ENCODE results near the gene QDPR.
"Not testable (repeated sequence)": the region's sequence is repeated elsewhere in the genome, so short reads cannot be mapped to it uniquely, and the experiment has no call there.

The QDPR gene

DNA sequence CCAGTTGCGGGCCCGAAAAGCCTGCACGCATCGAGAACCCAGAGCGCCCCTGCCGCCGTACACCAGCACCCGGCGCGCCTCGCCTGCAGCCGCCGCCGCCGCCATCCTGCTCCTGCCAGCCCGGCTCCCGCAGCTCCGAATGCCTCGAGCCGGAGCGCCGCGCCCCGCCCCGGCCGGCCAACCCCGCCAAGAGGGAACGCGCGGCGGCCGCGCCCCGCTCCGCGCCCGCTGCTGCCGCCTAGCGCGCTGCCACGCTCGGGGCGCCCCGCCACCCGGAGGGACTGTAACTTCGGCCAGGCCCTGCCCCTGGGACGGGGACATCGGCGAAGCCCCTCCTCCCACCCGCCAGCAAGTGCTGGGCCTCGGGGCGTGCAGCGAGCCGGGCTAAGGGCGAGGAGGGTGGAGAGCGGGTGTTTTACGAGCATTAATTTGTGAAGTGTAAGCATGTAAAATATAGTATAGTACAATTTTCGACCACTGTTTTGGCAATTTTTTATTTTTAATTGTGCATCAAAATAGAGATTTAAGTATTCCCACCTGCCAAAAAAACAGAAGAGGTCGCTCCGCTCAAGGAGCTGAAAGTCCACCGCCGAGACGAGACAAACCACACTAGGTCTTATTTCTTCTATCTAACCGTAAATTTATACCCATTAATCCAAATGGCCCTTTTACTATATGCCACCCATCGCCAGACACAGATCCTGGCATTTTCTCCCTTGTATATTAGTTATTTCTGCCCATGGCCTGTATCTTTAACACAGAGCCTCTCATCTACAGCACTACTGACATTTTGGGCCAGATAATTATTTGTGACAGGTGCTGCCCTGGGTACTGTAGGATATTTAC, at the start of gene QDPR:
QDPR (minus strand) TSS at position 141 of the 846 bp plus-strand sequence; CDS start at position 105, 36 bp downstream.
- peak; percentile 29 to 93 (median 83) for DNase-seq

DNA sequence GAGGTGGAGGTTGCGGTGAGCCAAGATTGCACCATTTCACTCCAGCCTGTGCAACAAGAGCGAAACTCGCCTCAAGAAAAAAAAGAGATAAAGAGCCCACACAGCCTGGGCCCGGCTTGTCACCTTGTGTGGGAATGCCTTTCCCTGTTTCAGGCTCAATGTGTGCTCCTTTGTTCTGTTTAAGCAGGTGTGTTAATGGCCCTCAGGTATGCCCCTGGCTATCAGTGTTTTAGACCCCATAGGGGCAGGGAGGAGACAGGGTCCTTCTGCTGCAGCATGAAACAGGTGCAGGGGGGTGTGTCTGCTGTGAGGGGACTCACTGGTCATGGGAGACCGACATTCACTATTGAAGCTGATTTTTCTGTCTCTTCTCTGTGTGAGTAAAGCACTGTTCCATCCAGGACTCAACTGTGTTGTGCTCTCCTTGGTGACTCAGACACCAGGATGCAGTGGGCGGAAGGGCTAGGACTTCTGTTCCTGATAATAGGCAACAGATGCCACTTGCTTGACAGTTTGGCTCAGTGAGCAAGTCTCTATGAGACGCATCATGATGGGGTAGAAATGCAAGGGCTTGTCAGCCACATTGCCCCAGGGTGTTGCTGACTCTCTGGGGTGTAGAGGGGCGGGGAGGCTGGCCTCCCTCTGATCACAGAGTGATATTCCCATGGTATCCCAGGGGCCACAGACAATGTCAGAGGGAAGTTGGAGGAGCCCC, 49.5 kb upstream of the QDPR start:
- DNase-seq = peak in 1 of 51 donors; percentile 46

DNA sequence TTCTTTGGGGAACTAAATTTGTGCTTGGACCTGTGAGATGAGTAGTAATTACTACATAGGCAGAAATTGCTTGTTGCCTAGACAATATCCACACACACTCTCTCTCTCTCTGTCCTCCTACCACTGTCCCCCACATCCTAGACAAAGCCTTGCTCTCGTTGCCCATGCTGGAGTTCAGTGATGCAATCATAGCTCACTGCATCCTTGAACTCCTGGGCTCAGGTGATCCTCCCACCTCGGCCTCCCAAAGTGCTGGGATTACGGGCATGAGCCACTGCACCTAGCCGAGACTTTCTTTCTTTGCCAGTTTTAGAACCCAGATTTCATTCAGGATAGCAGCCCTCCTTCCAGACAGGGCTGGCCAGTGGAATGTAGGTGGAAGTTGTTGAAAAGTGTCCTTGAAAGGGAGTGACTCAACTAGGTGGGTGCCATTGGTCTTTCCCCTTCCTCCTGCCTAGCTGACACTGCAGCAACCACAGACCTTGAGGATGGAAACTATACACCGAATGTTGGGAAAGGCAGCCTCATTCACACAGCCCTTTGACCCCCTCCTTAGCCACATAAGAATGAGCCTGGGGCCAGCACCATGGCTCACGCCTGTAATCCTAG, 48.3 kb upstream of the QDPR start:
- no peak for DNase-seq

DNA sequence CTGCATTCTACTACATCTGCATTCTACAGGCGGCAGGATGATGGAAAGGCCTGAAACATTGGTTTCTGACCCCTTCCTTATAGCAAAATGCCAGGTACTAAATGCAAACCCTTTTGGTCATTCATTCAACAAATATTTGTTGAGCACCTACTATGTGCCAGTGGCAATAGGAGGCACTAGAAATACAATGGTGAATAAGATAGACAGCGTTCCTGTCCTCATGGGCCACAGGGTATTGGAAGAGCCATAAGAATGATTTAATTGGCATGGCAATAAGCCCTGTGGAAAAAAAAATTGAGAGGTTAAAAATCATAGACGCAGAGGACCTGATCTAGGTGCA, 47.8 kb upstream of the QDPR start:
- DNase-seq = no peak

DNA sequence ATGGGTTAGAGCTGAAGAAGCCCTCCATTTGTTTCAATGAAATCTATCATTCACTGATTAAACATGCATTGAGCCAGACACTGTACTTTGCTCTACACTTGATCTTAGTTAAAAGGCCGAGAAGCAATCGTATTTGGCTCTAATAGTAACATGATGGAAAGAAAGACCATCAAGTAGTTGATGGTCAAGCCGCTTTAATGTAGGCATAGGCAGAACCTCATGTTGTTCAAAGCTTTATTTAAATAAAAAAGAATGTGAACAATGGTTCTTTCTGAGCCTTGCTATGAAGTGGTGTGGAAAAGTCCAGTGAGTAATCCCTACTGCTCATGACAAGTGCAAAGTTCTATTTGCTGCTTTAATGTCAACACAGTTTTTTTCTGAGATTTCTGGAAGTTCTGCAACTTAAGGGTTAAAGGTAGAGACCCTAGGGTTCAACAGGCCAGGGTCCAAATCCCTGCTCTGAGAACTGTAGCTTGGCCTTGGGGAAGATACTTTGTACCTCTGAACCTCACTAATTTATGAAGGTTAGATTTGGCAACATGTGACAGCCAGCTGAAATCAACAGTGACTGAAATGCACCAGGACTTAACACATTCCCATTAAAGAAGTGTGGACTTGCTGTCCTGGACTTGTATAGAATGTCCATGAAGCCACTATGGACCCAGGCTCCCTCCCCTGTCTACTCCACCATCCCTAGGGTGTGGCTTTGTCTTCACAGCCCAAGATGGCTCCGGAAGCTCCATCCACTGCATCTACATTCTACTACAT, 47.2 kb upstream of the QDPR start:
- no peak for DNase-seq

DNA sequence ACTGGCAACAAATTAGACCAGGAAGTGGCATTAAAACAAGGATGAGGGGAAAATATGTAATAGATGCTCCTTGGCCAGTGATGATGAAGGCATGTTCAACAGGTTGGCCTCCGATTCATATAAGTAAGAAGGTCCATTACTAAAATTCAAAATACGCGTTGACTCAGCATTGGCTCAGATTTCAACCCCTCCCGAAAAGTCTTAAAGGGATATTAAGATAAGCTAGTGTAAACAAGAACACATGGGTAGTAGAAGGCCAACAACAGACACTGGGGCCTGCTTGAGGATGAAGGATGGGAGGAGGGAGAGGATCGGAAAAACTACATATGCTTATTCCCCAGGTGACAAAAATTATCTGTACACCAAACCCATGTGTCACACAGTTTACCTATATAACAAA, 46.0 kb upstream of the QDPR start:
- DNase-seq = no peak

DNA sequence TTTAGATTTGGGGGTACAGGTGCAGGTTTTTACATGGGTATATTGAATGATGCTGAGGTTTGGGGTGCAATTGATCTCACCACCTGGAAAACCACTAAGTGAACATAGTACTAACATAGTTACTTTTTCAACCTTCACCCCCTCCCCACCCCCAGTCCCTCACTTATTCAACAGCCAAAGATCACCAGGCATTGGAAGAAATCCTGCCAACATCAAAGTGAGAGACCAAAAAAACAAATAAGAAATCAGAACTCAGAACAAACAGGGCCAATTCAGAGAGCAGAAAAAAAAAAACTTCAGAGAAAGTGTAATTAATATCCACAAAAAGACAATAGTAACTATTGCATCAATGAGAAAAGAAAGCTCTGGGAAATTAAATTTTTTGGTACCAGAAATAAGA, 44.6 kb upstream of the QDPR start:
- no peak for DNase-seq

DNA sequence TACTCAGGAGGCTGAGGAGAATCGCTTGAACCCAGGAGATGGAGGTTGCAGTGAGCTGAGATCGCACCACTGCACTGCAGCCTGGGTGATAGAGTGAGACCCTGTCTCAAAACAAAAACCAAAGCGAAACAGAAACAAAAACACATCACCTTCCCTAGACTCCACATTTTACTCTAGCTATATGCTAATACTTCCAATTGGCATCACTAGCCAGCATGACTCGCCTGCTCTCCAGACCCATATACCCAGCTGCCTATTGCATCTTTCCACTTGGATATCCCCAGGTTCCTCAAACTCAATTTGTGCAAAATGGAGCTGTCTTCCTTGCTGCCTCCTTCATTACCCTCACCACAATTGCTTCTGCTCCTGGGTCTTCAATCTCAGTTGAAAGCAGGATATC, 42.7 kb upstream of the QDPR start:
- no peak for DNase-seq

DNA sequence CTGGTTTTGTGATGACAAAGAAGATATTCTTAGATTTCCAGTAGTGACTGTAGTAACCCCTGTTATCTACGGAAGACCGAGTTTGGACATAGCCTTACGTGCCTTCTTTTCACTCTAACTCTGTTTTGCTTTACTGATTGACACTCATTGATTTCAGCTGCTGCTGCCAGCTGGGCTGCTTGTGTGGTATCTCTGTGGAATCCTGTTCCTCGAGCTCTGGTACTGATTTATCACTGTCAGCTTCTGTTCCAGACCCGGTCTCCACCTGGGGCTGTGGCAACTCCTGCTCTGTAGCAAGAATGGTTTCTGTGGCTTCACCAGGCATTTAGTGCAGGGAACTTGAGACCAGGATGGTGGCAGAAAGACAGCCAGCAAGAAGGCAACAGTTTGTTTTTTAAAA, 40.5 kb upstream of the QDPR start:
- DNase-seq = peak in 1 of 51 donors; percentile 6

DNA sequence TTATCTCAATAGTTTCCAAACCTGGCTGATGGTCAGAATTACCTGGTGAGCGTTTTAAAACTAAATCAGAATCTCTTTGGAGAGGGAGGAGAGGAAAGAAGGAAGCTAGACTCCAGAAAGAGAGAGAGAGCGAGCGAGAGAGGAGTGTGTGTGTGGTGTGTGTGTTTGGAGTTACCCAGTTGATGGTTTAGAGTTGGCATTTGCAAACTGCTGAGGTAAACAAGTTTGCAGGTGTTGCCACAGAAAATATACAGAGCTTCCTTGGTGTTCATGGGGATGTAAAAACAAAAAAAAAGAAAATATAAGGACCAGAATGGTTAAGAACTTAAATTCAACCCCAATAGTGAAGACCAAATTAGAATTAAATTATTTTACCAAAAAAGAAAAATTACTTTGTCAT, 38.7 kb upstream of the QDPR start:
- no peak for DNase-seq

DNA sequence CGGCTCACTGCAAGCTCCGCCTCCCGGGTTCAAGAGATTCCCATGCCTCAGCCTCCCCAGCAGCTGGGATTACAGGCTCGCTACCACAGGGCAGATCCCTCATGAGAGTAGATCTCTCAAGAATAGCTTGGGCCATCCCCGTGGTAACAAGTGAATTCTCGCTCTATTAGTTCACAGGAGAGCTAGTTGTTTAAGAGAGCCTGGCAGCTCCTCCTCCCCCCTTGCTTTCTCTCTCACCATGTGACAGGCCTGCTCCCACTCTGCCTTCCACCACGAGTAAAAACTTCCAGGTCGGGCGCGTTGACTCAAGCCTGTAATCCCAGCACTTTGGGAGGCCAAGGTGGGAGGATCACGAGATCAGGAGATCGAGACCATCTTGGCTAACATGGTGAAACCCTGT, 34.8 kb upstream of the QDPR start:
- DNase-seq = no peak

DNA sequence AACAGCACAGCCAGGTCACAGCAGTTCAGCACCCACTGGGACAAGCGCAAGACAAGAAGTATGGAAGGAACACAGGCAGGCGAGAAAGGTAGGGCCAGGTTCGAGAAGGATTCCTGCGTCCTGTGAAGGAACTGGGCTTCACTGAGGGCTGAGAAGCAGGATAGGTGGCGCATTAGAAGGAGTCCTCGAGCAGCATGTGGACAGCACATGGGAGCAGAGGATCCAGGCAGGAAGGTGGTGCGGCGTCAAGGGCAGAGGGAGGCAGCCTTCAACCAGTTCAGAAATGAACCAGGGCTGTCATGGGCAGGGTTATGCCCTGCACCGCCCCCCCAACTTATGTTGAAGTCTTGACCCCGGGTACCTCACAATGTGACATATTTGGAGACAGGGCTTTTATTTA, 34.3 kb upstream of the QDPR start:
- DNase-seq = no peak

DNA sequence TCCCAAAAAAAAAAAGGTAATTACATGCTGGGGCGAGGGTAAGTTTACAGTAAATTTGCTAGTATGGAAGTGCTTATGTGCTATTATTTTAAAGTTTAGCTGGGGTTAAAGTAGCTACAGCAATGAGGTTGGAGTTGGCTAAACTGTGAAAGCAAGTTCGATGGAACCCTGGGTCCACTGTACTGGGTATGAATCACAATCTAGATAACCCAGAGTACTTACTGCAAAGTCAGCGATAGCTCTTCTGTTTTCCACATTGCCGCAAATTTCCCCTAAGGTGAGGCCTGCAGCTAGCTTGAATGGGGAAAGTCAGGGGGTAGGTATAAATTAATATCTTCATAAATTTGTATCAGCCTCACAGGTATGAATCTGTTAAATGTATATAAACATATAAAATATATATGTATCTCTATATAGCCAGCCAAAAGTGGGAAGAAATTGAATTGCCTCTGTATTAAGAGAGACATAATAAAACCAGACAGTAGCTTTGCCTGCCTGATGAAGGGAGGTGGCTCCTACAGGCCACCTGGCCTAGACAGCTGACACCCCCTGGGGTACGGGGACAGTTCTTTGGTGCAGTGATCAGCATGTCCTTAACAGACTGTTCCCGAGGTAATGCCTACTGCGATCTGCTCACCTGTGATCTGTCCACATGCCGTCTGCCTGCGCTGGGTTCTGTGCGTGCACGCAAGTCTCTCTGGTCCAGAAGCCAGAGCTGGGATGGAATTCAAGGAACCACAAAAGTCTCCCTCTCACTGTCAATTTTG, 33.7 kb upstream of the QDPR start:
- DNase-seq = peak in 1 of 51 donors; percentile 58

DNA sequence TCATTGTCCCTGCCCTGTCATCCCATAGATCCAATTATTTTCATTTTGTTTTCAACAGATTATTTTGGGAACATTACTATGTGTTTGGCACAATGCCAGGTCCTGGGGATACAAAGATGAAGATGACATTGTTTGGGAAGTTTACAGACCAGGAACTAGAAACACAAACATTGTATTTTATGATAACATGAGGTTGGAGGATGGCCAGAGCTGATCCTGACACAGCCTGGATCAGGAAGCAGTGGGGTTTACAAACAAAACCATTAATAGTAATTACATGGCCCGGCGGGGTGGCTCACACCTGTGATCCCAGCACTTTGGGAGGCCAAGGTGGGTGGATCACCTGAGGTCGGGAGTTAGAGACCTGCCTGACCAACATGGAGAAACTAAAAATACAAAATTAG, 32.9 kb upstream of the QDPR start:
- DNase-seq = peak in 26 of 51 donors; percentile 5 to 84 (median 24)

DNA sequence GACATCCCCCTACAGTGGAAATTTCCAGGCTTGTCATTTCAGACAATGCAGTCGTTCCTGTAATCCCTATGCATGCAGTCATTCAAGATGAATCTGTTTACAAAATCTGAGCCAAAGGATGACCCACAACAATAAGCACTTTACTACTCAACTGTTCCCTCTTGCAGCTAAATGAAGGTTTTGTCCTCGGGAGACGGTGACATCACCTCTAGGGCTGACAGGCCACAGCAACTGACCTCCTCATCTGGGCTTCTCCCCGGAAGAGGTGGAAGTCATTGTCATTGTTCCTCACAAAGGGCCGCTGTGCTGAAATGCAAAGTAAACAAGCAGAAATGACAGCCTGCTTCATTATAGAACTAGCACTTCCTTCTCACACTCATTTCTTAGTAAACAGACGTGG, 32.3 kb upstream of the QDPR start:
- DNase-seq = peak in 44 of 51 donors; percentile 5 to 95 (median 72)

DNA sequence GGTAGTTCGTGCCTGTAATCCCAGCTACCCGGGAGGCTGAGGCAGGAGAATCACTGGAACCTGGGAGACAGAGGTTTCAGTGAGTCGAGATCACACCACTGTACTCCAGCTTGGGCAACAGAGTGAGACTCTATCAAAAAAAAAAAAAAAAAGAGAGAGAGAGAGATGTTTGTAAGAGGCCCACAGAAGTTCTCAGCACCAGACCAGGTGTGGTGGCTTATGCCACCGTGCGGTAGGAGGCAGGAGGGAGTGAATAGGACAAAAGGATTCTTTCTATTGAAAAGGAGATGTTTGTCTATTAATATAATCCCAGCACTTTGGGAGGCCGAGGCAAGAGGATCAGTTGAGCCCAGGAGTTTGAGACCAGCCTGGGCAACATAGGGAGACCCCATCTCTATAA, 25.2 kb upstream of the QDPR start:
- not testable (repeated sequence) for DNase-seq

DNA sequence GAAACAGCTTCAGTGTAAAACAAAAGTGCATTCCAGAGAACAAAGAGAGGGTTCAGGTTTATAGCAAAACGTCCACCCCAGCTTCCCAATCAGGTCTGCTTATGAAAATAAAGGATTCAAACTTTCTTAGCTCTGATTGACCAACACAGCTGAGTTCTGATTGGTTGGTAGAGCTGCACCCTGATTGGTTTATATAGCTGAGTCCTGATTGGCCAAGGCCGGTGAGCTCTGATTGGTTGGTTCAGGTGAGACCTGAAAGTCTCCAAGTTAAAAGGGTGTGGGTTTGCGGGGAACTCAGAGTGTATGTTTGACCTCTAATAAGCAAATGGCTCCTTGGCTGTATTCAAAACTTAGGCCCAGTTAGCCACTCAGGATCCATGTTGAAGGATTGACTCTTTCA, 24.0 kb upstream of the QDPR start:
- no peak for DNase-seq

DNA sequence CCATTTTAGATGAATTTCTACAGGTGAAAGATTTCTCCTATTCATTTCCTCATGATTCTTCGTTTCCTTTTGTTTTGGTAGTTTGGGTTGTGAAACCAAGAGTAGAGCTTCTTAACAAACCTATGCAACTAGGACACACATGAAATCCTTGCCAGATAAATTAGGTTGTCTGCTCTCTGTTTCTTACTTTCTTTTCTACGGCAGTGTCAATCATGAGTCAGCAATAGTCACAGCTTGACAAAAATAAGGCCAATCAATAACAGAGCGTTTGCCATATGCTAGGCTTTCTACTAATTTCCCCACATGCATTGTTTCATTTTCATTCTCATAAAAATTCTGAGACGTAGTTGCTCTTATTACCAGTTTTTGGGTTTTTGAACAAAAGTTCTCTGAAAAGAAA, 23.4 kb upstream of the QDPR start:
- no peak for DNase-seq

DNA sequence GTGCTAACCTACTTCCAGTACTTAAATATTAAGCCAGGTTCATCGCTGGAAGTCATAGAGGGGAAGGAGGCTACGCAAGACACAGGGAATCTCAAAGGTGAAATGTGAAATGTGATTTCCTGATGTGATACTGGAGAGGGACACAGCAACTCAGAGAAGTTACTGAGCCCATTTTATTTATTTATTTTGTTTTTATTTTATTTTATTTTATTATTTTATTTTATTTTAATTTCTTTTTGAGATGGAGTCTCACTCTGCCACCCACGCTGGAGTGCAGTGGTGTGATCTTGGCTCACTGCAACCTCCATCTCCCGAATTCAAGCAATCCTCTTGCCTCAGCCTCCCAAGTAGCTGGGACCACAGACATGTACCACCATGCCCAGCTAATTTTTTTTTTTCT, 22.8 kb upstream of the QDPR start:
- no peak for DNase-seq

DNA sequence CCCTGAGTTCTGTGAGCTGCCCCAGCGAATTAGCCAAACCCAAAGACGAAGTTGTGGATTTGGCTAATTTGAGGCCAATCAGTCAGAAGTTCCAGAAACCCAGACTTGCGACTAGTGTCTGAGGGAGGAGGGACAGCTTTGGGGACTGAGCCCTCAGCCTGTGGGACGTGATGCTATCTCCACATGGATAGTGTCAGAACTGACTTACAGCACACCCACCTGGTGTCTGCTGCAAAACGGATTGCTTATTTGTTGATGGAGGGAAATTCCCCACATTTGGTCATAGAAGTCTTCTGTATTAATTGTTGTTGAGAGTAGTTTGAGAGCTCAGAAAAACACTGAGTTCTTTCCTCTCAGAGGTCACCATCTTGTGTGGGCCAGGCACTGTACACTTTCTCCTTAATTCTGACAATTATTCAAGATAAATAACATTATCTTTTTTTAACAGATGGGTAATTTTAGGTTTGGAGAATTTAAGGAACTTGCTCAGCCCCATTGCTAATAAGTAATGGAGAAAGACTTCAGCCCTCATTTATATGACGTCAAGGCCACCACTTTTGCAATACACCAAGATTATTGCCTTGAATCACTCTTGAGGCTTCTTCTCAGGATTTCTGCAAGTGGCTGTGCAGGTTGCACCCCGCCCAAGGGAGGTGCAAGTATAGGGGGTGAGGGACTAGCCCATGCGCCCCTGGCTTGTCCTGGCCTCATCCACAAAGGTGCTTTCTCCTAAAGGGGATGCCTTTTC, 19.8 kb upstream of the QDPR start:
- DNase-seq = no peak

All from hypothalamus (tissue), 51 donors.